OCI-LY7 (cell line): ENCODE measurements around the gene FZD10. TPM values are rescaled to one million over a fixed set of nuclear protein-coding genes. Genes with fewer than 3 reads are reported as not detected.

Experiments
- BruUV-seq: library from RNA; stranded (reverse); fragments of 400-500 nt; replicated peaks from 2 replicates; lab custom pipeline; 2021; lab: Mats Ljungman, UMichigan
- CTCF ChIA-PET: fragments of 300-600 bp; sonication (Branson Sonifier 250); formaldehyde crosslinking; loops from one replicate; lab custom pipeline; 2022; ENCODE audit warnings: antibody characterized with exemption; ENCODE audit not compliant: unreplicated experiment; lab: Charles Lee
- POLR2A ChIA-PET: fragments of 300-600 bp; sonication (Branson Sonifier 250); formaldehyde crosslinking; loops from one replicate; lab custom pipeline; 2022; ENCODE audit warnings: antibody characterized with exemption; lab: Charles Lee
- DNase-seq: peaks from one replicate; pipeline ENCODE4 v3.0.0-alpha.2; 2015; ENCODE audit warnings: low spot score
- H2AFZ ChIP-seq: fragments of 200-600 bp; sonication (generic), shearing (Covaris generic); 2 replicates; pipeline ENCODE4 v1.6.1; 2014; ENCODE audit warnings: mild to moderate bottlenecking, antibody characterized with exemption, low read length, moderate library complexity
- H3K27ac ChIP-seq: fragments of 200-600 bp; sonication (generic); 2 replicates; pipeline ENCODE4 v1.5.1; 2014; ENCODE audit warnings: mixed run types, low read depth, mild to moderate bottlenecking, moderate library complexity, low read length, inconsistent platforms; ENCODE audit not compliant: poor library complexity, severe bottlenecking
- H3K36me3 ChIP-seq: fragments of 200-600 bp; sonication (generic); 2 replicates; pipeline ENCODE4 v1.6.1; 2014; ENCODE audit warnings: mild to moderate bottlenecking, antibody characterized with exemption, low read length, moderate library complexity, mixed read lengths; ENCODE audit not compliant: insufficient read depth
- H3K4me1 ChIP-seq: fragments of 200-600 bp; sonication (generic); 2 replicates; pipeline ENCODE4 v1.5.1; 2014; ENCODE audit warnings: mild to moderate bottlenecking, low read length; ENCODE audit not compliant: insufficient read depth, poor library complexity, severe bottlenecking
- H3K4me2 ChIP-seq: fragments of 200-600 bp; sonication (generic); 2 replicates; pipeline ENCODE4 v1.6.1; 2014; ENCODE audit warnings: mild to moderate bottlenecking, low read length
- H3K4me3 ChIP-seq: fragments of 200-600 bp; sonication (generic); 2 replicates; pipeline ENCODE4 v1.5.1; 2014; ENCODE audit warnings: mild to moderate bottlenecking, low read depth, low read length; ENCODE audit not compliant: poor library complexity, severe bottlenecking
- H3K79me2 ChIP-seq: fragments of 200-600 bp; sonication (generic); 2 replicates; pipeline ENCODE4 v1.6.1; 2016; ENCODE audit warnings: low read depth, mild to moderate bottlenecking, low read length, moderate library complexity, mixed read lengths; ENCODE audit not compliant: insufficient read depth
- H3K9me2 ChIP-seq: fragments of 200-600 bp; sonication (generic); 2 replicates; pipeline ENCODE4 v1.6.1; 2016; ENCODE audit warnings: mild to moderate bottlenecking, low read length, mixed read lengths; ENCODE audit not compliant: insufficient read depth
- H3K9me3 ChIP-seq: fragments of 200-600 bp; sonication (generic); 2 replicates; pipeline ENCODE4 v1.6.1; 2014; ENCODE audit warnings: mild to moderate bottlenecking, mixed run types, low read length, mixed read lengths
- H4K20me1 ChIP-seq: fragments of 200-600 bp; sonication (generic); 2 replicates; pipeline ENCODE4 v1.6.1; 2014; ENCODE audit warnings: mild to moderate bottlenecking, antibody characterized with exemption, low read length, moderate library complexity, mixed read lengths; ENCODE audit not compliant: insufficient read depth
- EZH2phosphoT487 ChIP-seq: fragments of 200-600 bp; sonication (generic); IDR thresholded peaks from 2 replicates; pipeline ENCODE4 v1.6.1; 2018; ENCODE audit warnings: low read depth, borderline replicate concordance, mild to moderate bottlenecking, mixed run types, antibody characterized with exemption, low read length, moderate library complexity, mixed read lengths
- intact Hi-C: fragments of 100-400 bp; cut with micrococcal nuclease; formaldehyde crosslinking; loops from one replicate; pipeline ENCODE4 v1.10.0; 2022; ENCODE audit not compliant: unreplicated experiment
- total RNA-seq, 2 experiments: library from RNA; depleted of rRNA in 1 of 2; stranded (reverse); fragments of >200 nt in 1 of 2; shearing (Covaris generic) in 1 of 2; gene quantifications; 2 replicates each; pipeline ENCODE4 v1.2.3, GENCODE V29; 2014 to 2022
- TF ChIP-seq, protein P1 (sequence below): fragments of 200-600 bp; sonication (generic); conservative IDR thresholded peaks from 2 replicates; pipeline ENCODE4 v1.5.1; 2014; ENCODE audit warnings: mild to moderate bottlenecking, antibody characterized with exemption, low read length, moderate library complexity, mixed read lengths

The FZD10 gene
- total RNA-seq, 2 experiments from 2014 or later: not detected

DNA sequence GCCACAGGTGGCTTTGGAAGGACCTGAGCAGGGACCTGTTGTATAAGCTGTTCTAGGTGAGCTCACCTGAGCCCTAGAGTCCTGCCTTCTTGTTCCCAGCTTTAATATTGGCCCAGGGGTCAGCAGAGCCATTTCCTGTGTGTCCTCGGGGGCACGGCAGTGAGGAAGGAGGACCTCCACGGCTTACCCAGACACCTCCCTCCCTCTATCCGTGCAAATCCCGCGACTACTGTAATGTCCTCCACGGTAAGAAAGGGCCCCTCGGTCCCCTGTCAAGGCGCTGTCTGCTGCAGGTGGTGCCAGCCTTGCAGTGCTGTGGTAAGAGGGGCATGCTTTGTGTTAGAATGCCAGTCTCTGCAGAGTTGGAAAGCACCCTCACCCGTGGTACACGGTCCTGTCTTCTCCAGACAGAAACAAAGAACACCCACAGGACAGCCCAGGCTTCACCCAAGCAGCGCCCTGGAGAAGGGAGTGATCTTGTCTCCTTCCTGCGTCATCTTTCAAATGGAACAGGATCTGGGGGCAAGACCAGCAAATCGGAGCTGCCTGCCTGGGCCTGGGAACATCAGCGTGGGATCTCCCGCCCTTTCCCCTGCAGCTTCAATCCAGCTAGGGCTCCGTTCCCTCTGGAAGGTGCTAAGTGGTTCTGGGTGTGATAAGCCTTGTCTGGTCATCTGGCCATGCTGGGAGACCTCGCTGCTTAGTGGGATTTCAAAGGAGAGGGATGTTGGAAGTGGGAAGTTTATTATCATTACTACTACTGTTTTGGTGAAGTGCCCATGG, 20.2 kb upstream of the FZD10 start:
- Histone ChIP-seq H3K36me3 (no peaks in the 10 kb centered on the region), H2AFZ (no peak overlapping the region), H3K27ac (no peak overlapping the region), H4K20me1 (no peaks in the 10 kb centered on the region), H3K4me2 (no peak overlapping the region), H3K9me3 (no peaks in the 10 kb centered on the region), H3K4me1 (no peaks in the 10 kb centered on the region), H3K4me3 (no peak overlapping the region), H3K9me2 (no peaks in the 10 kb centered on the region), H3K79me2 (no peaks in the 10 kb centered on the region)
- TF ChIP-seq EZH2phosphoT487: no peak
- TF ChIP-seq, protein P1, sequence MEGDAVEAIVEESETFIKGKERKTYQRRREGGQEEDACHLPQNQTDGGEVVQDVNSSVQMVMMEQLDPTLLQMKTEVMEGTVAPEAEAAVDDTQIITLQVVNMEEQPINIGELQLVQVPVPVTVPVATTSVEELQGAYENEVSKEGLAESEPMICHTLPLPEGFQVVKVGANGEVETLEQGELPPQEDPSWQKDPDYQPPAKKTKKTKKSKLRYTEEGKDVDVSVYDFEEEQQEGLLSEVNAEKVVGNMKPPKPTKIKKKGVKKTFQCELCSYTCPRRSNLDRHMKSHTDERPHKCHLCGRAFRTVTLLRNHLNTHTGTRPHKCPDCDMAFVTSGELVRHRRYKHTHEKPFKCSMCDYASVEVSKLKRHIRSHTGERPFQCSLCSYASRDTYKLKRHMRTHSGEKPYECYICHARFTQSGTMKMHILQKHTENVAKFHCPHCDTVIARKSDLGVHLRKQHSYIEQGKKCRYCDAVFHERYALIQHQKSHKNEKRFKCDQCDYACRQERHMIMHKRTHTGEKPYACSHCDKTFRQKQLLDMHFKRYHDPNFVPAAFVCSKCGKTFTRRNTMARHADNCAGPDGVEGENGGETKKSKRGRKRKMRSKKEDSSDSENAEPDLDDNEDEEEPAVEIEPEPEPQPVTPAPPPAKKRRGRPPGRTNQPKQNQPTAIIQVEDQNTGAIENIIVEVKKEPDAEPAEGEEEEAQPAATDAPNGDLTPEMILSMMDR: no peak
- no peak for DNase-seq
- ChIA-PET CTCF (no interaction called here), POLR2A (no interaction called here)
- intact Hi-C loops: no loop called here
- BruUV-seq: no TSS peak

DNA sequence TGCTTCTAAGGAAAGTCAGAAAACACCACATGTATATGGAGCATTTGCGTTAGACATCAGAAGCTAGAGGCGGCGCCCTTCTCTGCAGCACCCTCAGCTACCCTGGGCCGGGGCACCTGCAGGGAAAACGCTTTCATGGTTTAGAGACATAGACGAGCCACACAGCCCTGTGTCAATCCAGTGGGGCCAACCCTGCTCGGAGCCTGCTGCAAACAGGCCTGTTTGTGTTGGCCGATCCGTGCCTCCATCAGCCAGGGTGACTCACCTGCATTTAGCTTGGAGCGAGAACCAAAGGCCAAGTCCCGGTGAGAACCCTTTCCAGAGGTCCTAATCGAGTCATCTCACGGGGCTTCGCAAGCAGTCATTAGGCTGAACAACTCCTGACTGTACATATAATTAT, 19.5 kb upstream of the FZD10 start:
- CTCF ChIA-PET: no interaction called here
- no peak for DNase-seq
- TF ChIP-seq, protein P1: no peak
- no peak for TF ChIP-seq EZH2phosphoT487
- no peaks in the 10 kb centered on the region for H3K9me3 ChIP-seq
- intact Hi-C loops: no loop called here
- H3K36me3 ChIP-seq: no peaks in the 10 kb centered on the region
- H3K79me2 ChIP-seq: no peaks in the 10 kb centered on the region
- POLR2A ChIA-PET: no interaction called here
- BruUV-seq: no TSS peak
- no peaks in the 10 kb centered on the region for H3K4me1 ChIP-seq
- no peak overlapping the region for H3K4me2 ChIP-seq
- H3K4me3 ChIP-seq: no peak overlapping the region
- no peak overlapping the region for H3K27ac ChIP-seq
- no peak overlapping the region for H2AFZ ChIP-seq
- no peaks in the 10 kb centered on the region for H4K20me1 ChIP-seq
- no peaks in the 10 kb centered on the region for H3K9me2 ChIP-seq

GRCh38 chr12:130143136-130143535, 19.1 kb upstream of the FZD10 start:
- ChIA-PET CTCF (no interaction called here), POLR2A (no interaction called here)
- Histone ChIP-seq H3K4me2 (no peak overlapping the region), H3K27ac (no peak overlapping the region), H3K36me3 (no peaks in the 10 kb centered on the region), H2AFZ (no peak overlapping the region), H3K4me3 (no peak overlapping the region), H3K9me3 (no peaks in the 10 kb centered on the region), H3K4me1 (no peaks in the 10 kb centered on the region), H3K9me2 (no peaks in the 10 kb centered on the region), H4K20me1 (no peaks in the 10 kb centered on the region), H3K79me2 (no peaks in the 10 kb centered on the region)
- no TSS peak for BruUV-seq
- DNase-seq: no peak
- TF ChIP-seq, protein P1: no peak
- intact Hi-C loops: no loop called here
